Measurements from ENCODE around the gene FXR2.

DNA sequence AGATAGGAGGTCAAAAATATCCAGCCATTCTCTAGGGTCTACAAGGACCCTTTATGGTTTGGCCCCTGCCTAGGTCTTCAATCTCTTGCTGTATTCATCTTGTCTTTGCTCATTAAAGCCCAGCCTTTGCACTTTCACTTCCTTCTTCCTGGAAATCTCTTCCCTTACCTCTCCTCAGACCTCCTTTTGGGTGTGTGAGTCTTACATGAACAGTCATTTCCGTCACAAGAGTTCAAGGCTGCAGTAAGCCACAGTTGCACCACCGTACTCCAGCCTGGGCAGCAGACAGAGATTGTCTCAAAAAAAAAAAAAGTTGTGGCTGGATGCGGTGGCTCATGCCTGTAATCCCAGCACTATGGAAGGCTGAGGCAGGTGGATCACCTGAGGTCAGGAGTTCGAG is 30.1 kb upstream of the FXR2 start:
- TF ChIP-seq POLR2A (IDR thresholded peaks at IDR 0.05; ENCODE audit: low read length) = no peak
- no peak for TF ChIP-seq GATA1 (IDR thresholded peaks at IDR 0.05; ENCODE audit: low read depth, low read length)

Measured in erythroblast (primary cell).